Measurements from ENCODE around the gene MUC5B.
"Not testable (repeated sequence)": the region's sequence is repeated elsewhere in the genome, so short reads cannot be mapped to it uniquely, and the experiment has no call there.

The MUC5B gene

DNA sequence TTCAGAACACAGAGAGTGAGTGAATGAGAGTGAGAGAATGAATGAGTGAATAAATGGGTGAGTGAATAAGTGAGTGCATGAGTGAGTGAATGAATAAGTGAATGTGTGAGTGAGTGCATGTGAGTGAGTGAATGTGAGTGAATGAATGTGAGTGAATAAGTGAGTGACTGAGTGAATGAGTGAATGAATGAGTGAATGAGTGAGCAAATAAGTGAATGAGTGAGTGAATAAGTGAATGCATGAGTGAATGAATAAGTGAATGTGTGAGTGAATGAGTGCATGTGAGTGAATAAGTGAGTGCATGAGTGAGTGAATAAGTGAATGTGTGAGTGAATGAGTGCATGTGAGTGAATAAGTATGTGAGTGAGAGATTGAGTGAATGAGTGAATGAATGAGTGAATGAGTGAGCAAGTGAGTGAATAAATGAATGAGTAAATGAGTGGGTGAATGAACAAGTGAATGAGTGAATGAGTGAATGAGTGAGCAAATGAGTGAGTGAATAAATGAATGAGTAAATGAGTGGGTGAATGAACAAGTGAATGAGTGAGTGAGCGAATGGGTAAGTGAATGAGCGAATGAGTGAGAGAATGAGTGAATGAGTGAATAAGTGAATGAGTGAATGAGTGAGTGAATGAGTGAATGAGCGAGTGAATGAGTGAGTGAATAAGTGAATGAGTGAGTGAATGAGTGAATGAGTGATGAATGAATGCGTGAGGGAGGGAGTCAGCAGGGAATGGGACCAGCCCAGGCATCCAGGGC lies 21.3 kb upstream of the MUC5B start:
- peak; percentile 53 for FAIRE-seq

GRCh38 chr11:1202154-1202775 lies 20.6 kb upstream of the MUC5B start:
- DNase-seq (ENCODE audit: low spot score), result no peak
- no peak for FAIRE-seq

More for the DNA sequence above, 21.3 kb upstream of the MUC5B start:
- DNase-seq (ENCODE audit: low spot score), result no peak

DNA sequence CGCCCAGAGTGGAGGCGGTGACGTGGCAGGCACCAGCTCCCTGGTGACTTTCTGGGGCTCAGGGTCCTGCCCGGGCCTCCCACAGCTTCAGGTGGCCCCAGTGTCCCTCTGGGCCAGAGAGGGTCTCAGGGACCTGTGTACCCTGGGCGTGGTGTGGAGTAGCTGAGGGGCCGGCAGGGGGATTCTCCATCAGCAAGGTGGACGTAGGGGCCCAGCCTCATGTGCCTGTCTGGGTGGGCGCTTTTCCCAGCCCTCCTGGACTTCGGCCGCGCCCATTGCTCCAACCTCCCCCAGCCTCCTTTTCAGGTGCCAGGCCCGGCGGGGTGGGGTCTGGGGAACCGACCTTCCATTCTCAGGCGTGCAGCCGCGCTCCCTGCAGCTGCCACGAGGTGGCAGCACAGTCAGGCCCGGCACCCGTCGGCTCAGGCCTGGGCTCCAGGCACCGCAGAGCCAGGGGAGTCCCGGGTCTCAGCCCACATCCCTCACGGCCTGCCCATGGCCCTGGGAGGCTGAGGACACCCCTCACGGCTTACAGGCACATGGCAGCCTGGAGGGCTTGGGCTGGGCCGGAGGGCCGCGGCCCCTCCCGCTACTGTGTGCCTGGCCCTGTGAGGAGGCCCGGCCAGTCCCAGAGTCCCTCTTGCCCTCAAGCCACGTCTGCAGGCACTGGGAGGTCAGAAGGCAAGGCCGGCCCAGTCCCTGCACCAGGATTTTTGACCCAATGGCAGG lies 19.9 kb upstream of the MUC5B start:
- DNase-seq (ENCODE audit: low spot score) (peak; percentile 69), FAIRE-seq (no peak)

DNA sequence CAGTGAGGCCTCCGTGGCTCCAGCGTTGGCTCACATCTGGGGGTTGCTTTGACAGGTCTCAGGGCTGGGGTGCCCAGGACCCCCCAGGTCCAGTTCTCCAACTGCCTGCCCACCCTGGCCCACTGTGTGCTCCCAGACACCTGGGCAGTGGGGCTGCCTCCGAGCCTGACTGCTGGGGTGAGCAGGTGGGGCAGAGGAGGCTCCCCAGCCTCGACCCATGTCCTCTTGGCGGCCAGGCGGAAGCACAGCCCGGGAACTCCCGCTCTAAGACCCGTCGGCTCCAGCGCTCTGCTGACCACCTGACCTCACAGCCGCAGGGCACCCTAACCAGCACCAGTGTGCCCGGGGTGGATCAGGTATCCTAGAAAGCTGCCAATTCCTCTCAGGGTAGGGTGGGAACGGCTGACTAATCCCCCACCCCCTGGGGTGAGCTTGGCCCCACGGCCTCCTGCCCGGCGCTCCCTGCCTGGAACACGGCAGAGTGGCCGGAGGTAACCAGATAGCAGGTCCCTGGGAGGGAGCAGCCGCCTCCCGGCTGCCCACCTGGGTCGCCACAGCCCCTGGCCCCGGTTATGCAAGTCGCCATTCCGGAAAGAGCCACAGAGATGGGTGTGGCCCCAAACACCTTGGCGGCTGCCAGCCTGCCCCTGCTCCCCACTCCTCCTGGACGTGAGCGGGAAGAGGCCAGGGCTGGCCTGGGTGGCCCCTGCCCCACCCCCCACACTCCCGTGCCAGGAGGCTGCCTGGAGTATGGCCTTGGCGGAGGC lies 19.2 kb upstream of the MUC5B start:
- no peak for DNase-seq (ENCODE audit: low spot score)
- FAIRE-seq, result no peak

GRCh38 chr11:1204381-1205101 lies 18.3 kb upstream of the MUC5B start:
- no peak for DNase-seq (ENCODE audit: low spot score)
- FAIRE-seq, result no peak

DNA sequence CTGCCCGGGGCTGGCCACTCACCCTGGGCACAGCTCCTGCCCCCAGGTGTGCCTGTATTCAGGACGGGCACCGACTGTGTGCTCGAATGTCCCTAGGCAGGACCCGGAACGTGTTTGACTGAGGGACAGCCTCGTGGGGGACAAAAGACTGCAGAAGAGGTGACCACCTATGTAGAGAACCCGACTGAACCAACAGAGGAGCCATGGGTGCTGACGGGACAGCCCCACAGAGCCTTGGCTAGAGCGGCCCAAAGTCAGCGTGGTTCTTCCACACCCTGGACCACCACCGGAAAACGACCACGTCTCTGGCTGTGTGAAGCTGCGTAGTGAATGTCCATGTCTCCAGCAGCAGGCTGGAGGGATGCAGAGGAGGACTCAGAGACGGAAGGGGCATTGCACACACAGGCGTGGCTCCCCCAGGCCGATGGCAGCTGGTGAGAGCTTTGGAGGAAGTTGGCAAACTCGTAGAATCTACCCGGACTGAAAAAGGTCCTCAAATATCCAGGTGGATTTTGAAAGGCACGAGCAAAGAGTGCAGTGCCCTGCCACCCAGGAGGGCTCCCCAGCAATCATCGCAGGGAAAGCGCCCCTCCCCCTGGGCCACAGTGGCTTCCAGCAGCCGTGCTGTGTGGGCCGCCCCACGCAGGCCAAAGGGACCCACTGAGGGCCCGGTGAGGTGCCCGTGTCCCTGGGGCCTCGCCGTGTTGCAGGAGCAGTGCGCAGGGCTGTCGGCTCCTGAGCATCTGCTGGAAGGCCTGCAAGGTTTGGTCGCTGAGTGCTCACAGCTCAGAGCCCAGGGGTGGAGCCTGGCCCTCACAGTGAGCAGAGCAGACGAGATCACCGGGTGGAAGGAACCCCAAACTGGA lies 17.5 kb upstream of the MUC5B start:
- FAIRE-seq (no peak), DNase-seq (ENCODE audit: low spot score) (no peak)

DNA sequence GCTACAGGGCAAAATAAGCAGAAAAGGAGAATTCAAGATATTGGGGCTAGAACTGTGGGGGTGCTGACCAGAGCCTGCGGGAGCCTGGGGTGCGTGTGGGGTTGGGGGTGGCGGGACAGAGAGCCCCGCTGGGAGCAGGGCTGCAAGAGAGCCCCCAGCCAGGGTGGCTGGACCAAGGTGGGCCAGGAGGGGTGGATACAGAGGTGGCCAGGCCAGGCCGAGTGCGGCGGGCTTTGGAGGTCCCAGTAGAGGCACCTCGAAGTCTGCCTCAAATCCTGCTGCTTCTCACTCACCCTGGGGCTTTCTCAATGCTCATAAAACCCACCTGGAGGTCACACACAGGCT lies 16.9 kb upstream of the MUC5B start:
- no peak for FAIRE-seq

DNA sequence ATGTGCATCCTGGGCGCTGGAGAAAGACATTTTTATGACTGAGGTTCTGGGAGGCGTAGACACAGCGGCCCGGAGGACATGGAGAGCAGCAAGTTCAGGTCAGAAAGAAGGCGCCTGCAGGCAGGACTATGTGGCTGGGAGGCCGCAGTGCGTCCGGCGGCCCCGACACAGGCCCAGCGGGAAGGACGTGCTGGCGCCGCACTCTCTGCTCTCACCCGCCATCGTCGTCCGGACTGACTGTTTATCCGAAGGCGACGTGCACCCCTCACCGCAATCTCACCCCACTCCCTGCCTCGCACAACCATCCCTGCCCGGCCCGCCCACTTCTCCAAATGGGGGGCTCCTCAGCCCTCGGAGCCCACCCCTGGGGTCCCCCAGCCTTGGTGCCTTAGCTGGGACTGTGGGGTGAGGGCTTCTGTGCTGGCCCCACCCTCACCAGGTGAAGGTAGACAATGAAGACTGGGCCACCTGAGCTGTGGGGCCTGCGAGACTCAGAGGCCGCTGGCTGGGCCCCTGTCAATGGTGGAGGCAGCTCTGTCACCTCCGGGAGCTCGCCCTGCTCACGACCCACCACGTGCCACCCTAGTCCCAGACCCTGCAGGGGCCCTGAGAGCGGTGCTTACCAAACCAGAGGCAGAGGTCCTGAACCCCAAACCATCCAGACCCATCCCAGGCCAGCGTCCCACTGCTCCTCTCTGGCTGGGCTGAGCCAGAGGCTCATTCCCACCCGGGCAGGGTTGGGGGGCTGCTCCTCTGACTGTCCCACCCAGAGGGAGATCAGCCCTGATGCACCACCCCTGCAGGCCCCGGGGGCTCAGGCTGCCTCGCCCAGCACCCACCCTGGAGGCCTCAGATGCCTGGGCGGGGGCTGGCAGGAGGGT lies 16.2 kb upstream of the MUC5B start:
- no peak for DNase-seq (ENCODE audit: low spot score)
- no peak for FAIRE-seq

More for the DNA sequence above, 16.9 kb upstream of the MUC5B start:
- DNase-seq (ENCODE audit: low spot score), result no peak

GRCh38 chr11:1207401-1208143 lies 15.3 kb upstream of the MUC5B start:
- DNase-seq (ENCODE audit: low spot score) (no peak), FAIRE-seq (no peak)

- FAIRE-seq (no peak), DNase-seq (ENCODE audit: low spot score) (no peak)
Observed at GRCh38 chr11:1208144-1208393, 14.8 kb upstream of the MUC5B start.

- FAIRE-seq (no peak), DNase-seq (ENCODE audit: low spot score) (no peak)
Observed at GRCh38 chr11:1208394-1209261, 14.2 kb upstream of the MUC5B start.

- FAIRE-seq (no peak), DNase-seq (ENCODE audit: low spot score) (no peak)
Observed at GRCh38 chr11:1209371-1210057, 13.4 kb upstream of the MUC5B start.

DNA sequence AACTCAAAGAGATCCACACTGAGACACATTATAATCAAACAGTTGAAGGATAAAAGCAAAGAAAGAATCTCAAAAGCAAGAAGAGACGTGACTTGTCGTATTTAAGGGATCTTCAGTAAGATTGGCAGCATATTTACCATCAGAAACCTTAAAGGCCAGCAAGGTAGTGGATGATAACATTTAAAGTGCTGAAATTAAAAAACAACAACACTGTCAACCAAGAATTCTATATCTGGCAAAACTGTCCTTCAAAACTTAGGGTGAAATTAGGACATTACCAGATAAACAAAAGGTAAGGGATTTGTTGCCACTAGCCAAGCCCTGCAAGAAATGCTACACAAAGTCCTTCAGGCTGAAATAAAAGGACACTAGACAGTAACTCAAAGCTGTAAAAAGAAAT lies 11.0 kb upstream of the MUC5B start:
- FAIRE-seq (no peak), DNase-seq (ENCODE audit: low spot score) (no peak)

- not testable (repeated sequence) for DNase-seq (ENCODE audit: low spot score); FAIRE-seq
Observed at GRCh38 chr11:1215826-1216225, 7.0 kb upstream of the MUC5B start.

GRCh38 chr11:1217151-1217550 lies 5.7 kb upstream of the MUC5B start:
- DNase-seq (ENCODE audit: low spot score) (no peak), FAIRE-seq (no peak)

DNA sequence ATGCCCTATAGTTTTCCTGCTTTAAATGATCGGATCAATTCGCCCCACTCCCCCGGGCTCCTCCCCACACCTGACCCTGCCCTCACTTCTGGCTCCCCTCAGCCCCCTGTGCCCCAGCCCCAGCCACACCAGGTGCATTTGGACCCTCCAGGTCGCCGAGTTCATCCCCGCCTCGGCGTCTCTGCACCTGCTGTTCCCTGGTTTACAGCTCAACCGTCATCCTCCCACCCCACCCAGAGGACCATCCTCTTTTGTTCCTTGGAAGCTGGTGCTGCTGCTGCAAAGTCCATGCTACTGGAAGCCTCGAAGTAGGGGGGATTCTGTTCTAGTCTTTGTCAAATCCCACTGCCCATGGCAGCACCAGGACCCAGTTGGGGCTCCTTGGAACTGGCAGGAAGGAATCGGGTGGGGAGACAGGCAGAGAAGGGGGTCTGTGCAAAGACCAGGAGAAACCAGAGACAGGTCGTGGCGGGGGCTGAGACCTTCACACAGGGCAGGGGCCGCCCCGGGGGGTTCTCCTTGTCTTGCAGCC lies 4.5 kb upstream of the MUC5B start:
- FAIRE-seq, result no peak

More for the DNA sequence above, 4.5 kb upstream of the MUC5B start:
- DNase-seq (ENCODE audit: low spot score), result no peak

All from urothelium cell line (cell line).